GM19463 (cell line): Measurements from ENCODE around the gene PRDM2.
"Not testable (repeated sequence)": the region's sequence is repeated elsewhere in the genome, so short reads cannot be mapped to it uniquely, and the experiment has no call there.

Experiments
- ATAC-seq: cut with Tn5 transposase; IDR thresholded peaks from one replicate; pipeline ENCODE4 v1.9.1; 2021; ENCODE audit warnings: mild to moderate bottlenecking, moderate library complexity; ENCODE audit not compliant: unreplicated experiment

Gene PRDM2

DNA sequence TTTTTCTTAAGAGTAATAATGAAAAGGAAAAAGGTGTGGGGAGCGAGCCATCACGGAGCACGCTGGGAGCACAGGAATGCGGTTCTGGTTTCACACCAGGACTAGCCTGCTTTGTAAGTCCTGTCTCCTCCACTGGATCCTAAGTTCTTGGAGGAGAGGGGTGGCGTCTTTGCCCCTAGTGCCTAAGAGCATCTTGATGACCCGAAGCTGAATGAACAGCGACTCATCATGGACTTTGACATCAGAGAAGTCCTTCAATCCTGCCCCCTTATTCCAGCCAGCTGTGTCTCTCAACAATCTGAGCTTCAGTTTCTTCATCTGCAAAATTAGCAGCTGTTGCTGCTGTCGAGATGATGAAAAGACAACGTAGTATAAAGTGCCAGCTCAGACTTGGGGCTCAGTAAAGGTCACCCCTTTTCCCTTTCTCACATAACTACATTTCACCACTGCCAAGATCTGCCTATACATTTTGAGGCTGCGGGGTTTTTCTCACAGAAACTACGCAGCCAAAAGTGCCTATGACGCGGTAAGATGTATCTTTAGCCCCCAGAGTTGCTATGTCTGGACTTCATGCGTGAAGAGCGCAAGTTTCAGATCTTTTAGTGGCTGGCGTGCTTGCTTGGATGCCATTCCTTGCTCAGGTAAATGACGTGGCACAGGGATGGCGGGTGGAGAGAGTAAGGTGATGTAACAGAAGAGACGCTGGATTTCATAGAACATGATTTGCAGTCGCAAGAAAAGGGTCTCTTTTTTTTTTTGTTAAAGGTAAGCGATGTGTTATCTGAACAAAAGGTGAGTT lies 4.9 kb upstream of the PRDM2 start:
- no peak for ATAC-seq

DNA sequence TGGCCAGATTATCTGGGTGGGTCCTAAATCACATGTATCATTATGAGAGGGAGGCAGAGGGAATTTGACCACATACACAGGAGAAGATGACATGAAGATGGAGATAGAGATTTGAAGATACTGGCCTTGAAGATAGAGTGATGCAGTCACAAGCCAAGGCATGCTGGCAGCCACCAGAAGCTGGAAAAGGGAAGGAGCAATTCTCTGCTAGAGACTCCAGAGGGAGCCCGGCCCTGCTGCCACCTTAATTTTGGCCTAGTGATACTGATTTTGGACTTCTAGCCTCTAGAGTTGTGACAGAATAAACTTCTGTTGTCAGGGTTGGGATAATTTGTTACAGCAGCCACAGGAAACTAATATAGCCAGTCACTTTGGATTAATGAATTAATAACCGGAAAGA lies 2.2 kb upstream of the PRDM2 start:
- ATAC-seq = no peak

DNA sequence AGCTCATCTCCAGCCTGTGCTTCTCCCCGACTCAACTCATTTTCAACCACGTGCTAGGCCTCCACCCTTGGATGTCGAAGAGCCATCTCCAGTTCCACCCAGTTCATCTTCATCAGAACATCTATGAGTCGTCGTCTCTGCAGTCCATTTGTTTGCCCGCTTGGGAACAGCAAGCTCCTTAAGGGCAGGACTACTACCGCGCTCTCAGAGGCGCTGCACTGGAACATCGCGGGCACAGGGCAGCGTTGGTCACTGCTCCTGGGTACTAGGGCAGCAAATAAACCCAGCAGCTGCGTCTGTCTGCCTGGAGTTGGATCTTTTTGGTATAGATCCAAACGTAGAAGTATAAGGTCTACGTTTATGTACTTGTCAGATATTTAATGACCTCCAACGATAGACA lies 478 bp upstream of the PRDM2 start:
- no peak for ATAC-seq

DNA sequence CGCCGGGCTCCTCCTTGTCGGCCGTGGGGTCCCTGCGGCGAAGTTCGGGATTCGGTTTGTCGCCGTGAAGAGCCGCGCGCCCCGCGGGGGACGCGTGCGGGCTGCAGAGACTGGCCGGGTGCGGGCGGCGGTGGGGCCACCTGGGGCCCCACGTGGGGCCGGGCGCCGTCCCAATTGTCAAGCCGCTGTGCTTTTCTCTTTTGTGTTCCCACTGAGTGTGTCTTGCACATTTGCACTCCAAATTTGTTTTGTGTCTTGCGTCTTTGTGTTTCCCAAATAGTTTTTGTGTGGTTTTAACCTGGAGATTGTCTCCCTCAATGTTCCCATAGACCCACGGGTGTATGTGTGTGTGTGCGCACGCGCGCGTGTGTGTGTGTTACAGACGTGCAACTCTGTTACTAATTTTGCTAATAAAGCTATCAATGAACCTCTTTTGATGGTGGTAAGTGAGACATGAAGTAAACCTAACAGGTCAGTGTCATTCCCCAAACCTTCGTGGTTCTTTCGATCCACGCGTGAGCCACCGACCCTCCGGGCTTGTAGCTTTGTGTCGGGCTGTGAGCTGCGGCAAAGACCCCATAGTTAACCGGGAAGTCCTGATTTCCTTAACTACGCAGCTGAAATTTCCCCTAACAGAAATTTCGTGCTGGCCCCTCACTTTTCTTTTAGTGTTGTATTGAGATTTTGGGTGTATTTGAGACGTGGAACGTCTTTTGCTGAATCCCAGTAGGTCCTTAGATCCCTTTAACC lies 708 bp downstream of the PRDM2 start:
- peak; percentile 37 for ATAC-seq

DNA sequence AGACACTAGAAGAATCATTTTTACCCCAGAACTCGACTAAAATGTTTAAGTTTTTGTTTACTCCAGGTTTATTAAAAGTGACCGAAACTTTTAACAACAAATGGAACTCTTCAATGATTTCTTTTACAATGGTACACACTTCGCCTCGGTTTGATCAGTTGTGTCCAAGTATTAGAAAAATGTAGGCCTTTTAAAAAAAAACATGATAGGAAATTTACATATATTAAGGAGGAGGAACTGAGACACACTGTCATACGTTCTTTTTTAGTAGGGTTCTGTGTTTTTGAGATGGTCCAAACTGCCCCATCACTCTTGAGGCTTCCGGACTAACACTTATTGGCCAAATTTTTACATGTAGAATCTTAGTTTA lies 1.3 kb downstream of the PRDM2 start:
- ATAC-seq = no peak

DNA sequence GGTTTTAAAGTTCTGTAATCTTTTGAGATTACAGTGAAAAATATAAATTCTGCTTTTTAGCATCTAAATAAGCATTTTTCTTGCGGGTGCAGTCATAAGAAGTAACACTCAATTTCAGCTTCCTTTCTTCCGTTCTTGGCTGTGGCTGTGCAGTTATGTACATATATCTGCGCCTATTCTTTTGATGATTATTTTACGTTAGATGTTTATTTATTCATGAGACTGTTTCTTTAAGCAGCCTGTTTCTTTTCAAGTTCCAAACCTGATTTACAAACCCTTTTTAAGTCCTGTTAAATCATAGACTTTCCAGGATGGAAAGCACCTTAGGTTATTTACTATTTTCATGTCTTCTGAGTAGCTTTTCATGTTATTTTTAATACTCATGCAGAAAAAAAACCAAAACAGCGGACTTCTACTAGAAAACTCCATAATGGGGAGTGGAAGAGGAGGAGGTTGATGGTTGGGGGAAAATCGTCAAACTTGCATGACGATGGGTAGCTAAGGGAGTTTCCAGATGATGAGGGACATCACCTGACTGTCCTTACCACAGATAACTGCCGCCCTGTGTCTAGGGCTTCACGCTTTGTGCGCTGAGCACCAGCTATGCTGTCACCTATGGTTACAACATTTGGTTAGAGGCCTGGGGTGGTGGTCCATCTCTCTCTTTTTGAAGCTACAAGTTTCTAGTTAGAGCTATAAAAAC lies 2.6 kb downstream of the PRDM2 start:
- ATAC-seq = peak; percentile 81

DNA sequence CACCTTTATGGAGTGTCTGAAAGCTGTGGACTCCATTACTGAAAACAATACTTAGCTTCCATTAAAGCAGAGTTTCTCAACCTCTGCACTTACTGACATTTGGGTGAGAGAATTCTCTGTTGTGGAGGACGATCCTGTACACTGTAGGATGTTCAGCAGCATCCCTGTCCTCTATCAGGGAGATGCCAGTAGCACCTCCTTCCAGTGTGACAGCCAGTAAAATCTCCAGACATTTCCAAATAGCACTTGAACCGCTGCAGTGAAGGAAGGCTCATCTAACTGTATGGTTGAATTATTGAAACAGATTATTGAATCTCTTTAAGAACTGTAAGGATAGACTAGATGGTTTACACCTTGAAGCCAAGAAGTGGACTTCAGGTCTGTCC lies 3.1 kb downstream of the PRDM2 start:
- ATAC-seq = no peak

DNA sequence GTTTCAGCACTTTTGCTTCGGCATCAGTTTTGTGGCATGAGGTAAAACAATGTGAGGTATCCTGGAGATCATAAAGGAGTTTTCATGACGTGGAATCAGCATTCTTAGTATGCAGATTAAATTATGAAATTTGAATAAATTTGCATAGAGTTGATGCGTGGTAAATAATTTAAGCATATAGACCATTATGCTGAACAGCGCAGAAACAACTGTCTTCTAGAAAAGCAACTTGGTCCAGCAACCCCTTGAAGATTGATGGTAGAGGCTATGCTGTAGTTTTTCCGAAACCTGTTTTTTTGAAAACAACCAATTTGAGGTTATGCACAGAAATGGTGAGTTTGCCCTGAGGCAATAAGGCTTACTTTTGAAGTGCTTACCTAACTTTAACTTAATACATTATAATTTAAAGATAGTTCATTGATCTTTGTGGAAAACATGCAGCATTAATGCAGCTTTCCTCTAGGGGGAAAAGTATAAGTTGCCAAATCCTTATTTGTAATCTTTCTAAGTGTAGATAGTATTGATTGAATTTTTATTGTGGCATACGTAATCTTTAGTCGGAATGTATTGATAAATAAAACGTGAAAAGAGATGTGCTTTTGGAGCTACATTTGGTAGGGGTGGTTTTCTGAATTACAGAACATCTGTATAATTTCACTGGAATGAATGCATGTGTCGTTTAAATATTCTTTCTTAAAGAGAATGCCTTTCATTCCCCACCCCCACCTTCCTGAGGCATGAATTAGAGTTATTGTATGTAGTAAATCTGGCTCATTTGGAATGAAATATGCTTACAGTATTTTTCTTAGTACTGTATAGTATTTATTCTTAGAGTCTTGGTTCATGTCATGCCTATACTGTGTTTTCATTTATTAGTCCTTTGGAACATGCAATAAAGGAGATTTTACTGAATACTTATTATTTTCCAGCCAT lies 3.8 kb downstream of the PRDM2 start:
- ATAC-seq = no peak

DNA sequence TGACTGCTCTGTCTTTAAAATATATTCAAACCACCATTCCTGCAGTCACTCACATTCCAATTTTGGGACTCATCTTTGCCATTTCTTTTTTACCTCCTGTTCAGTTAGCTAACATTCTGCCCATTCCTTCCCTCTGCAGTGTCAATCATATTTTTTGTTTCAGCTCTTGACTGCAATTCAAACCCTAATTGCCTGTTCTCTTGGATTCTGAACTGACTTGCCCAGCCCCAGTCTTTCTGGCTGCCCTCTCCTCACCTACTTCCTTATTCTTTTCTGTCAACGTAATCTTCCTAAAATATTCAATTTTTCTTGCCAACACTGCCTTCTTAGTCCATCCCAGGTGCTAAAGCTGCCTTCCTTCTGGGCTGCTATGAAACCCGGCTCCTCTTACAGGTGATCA lies 6.1 kb downstream of the PRDM2 start:
- no peak for ATAC-seq

DNA sequence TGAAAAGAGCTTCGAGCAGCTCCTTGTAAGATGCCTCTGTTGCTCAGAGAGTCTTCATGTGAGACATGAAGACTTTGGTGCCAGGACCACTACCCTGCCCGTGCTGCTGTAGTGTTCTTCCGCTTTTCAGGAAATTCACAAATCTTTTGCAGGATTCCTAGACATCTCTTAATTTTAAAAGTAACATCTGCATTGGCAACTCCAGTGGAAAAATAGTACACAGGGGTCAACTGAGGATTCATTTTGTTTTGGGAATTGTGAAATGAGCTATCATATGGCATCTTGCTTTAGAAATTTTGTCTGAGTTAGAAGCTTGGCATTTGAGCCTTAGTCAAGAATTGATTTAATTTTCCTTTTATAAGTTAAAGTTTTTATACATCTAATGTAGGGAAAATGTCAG lies 7.2 kb downstream of the PRDM2 start:
- no peak for ATAC-seq

DNA sequence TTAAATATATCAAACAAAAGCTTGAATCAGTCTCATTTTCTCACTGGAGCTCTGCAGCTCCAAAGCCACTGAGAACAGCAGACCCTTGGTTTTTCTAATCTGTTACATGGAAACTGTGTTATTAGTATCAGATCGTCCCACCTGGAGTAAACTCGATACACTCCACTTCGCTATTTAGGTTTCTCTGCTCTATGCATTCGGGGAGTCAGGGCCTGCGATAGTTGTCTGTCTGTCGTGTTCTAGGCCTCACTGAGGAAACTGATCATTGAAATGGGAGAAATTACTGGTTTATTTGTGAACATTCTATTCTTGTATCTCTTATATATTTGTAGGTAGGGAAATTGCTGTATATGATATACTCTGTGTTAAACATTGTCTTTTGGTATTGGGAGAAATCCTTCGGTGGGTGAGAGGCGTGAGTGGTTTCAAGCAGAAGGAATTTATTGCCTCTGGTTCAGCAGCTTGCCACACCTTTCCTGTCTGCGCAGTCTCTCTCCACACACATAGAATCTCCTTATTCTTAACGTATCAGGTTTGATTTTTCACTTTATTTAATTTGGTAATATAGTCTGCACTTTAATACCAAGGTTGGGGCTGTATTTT lies 8.5 kb downstream of the PRDM2 start:
- no peak for ATAC-seq

DNA sequence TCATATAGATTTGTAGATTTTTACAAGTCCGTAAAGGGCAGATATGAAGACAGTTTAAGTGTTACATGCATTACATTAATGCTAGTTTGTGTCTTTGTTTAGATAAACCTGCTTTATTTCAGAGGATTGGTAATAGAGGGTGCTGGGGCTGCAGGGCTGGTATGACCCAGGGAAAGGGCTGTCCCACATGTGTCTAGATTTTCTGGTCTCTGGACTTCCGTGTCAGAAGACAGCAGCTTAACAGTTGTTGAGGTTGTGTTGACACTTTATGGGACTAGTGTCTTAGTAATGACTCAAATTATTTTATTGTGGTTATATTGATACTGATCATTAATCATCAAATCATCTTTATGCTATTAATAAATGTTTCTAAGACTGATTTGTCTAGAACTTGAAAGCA lies 10.1 kb downstream of the PRDM2 start:
- ATAC-seq = no peak

DNA sequence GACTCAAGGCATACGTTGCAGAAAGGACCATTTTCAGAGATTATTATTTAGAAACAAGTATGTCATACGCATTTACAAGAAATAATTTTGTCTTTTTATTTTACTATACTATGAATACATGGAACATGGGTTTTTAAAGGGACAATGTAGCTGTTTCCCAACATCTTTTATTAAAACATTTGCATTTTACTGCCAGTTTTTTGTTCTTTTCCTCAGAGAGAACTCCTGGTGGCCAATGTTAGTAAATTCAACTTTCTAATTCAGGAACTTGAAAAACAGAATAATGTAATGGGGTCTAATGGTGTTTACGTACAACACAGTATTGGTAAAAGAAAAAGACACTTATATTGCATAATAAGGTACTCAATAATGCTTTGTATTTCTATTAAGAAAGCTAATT lies 14.9 kb downstream of the PRDM2 start:
- no peak for ATAC-seq

DNA sequence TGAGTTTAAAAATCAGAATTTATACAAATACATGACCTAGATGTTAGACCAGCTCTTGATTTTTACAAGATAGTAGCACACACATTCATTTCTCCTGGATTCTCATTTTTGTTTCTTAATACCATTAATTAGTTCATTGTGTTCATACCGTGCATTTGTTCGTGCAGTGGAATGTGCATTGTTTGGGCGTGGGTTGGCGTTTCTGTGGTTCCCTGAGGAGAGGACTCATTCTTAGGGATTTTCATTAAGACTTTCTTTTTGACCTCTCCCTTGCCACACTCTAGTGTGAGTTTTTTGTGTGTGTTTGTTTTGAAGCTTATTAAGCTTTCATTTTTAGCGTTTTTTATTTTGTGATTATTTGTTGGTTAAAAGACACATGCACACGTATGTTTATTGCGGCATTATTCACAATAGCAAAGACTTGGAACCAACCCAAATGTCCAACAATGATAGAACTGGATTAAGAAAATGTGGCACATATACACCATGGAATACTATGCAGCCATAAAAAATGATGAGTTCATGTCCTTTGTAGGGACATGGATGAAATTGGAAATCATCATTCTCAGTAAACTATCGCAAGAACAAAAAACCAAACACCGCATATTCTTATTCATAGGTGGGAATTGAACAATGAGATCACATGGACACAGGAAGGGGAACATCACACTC lies 15.8 kb downstream of the PRDM2 start:
- ATAC-seq = not testable (repeated sequence)

DNA sequence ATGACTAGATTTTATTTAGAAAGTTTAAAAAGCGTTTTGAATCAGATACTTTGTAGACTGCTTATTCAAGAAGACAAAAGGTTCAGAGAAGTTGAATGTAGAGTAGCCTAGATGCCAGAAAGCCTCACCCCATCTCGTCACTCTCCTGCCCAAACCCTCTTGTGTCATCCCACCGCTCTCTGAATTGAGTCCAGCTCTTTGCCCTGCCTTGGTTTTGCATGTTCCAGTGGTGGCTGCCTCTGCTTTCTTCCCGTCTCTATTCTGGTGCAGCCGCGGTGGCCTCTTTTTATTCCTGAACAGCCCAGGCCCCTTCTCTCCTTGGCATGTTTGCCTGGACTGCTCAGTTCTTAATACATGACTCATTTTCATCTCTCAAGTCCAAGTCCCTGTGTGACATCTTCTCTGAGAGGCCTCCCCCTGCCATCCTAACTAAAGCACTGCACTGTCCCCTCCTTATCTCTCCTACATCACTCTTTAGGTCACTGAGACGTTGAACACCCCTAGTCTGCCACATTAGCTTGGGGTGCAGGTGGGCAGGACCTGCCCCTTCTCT lies 22.9 kb downstream of the PRDM2 start:
- ATAC-seq = no peak

DNA sequence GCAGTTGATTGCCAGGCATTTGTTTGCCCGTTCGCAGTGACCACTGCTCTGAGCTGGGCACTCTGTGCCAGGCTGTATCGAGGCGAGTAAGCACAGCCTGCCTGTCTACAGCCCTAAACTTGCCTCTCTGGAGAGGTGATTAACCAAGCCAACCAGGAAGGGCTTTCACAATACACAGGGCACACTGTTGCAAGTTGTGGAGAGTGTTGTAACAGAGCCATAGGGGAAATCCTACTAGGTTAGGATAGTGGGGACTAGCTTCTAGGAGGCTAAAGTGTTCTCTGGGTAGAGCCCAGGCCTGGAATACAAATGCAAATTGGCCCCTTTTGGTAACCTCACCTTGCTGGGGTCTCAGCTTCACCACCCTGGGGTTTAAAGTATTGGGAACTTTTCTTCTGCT lies 23.8 kb downstream of the PRDM2 start:
- ATAC-seq = no peak

DNA sequence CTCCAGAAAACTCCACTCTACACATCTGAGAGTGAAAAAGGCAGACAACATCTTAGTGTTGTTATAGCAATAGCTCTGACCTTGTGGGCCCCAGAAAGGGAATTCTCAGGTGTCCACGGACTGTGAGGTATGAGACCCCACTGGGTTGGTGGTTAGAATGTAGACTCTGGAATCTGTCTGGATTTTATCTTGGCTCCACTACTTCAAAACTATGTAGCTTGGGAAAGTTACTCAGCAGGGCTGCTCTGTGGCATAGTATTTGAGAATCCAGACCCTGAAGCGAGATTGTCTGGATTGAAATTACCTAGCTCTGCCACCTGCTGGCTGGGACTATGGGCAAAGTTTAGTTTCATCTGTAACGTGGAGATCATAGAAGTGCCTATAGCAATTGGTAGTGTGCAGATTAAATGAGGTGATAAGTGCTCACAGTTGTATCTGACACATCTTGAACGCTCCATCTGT lies 25.8 kb downstream of the PRDM2 start:
- no peak for ATAC-seq

DNA sequence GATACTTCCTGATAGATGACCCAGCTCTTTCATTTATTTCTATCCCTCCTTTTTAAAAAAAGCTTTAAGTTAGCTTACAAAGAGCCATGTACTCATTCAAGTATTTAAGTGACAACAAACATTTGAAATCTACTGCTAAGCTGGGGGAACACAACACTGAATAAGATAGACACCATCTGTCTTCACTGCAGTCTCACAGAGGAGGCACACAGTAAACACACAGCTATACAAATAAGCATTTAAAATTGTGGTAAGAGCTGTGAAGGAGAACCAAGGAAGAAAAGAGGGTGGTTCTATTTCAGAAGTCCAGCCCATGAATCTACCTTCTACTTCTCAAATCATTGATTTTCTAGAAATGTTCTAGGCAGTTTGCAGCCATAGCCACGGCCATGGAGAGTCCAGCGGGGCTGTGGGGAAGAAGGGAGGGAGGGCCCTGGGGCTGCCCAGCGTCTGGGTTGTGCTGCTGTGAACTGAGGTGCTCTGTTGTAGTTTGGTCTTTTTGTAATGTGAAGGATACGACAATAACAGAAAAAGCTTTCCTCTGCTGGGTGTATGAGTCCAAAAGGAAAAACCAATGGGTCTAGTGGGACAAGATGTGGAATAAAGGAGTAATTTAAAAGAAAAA lies 28.2 kb downstream of the PRDM2 start:
- ATAC-seq = no peak

DNA sequence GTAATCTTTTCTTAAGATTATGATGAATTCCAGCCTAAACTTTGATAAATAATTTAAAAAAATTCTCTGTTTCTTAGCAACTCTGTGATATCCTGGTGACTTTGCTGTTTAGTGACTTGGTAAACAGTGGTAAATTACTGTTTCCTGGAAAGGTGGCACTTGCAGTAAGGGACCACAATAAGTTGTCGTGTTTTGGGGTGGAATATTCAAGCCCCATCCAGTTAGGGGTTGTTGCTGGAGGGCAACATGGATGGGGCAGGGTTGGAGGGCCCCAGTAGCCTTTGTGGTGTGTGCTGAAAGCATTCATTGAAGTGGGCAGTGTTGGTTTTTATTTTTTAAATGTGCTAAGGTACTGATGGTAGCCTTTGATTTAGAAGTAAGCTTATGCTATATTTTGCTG lies 30.3 kb downstream of the PRDM2 start:
- ATAC-seq = no peak
